ENCODE measurements around the gene ABLIM1.

- no peak for TF ChIP-seq TAF1 (IDR thresholded peaks at IDR 0.05; ENCODE audit: low read depth)
- no peak for TF ChIP-seq REST (IDR thresholded peaks at IDR 0.05; ENCODE audit: low read depth)
- no peak for TF ChIP-seq CEBPB (IDR thresholded peaks at IDR 0.05)
These were observed 84.6 kb downstream of the ABLIM1 start for GRCh38 chr10:114573330-114574045.

All from Ishikawa (cell line).